ENCODE results near the gene RNU6-9.

Gene RNU6-9

GRCh38 chr19:881385-882071, 11.8 kb upstream of the RNU6-9 start:
- TF ChIP-seq CTCF (IDR thresholded peaks at IDR 0.05; ENCODE audit: insufficient read depth, low read length, poor library complexity, severe bottlenecking) = no peak
- no peak for DNase-seq (ENCODE audit: extremely low read depth, insufficient read length)
- no peaks in the 10 kb centered on the region for H3K27me3 ChIP-seq (replicated peaks; ENCODE audit: control insufficient read depth, insufficient read depth, low read length)
- H3K4me3 ChIP-seq (replicated peaks; ENCODE audit: low read depth, low read length) = no peak overlapping the region
- H3K36me3 ChIP-seq (ENCODE audit: control insufficient read depth, insufficient read depth, low read length) = peaks cover 27% of the 10 kb centered on the region

DNA sequence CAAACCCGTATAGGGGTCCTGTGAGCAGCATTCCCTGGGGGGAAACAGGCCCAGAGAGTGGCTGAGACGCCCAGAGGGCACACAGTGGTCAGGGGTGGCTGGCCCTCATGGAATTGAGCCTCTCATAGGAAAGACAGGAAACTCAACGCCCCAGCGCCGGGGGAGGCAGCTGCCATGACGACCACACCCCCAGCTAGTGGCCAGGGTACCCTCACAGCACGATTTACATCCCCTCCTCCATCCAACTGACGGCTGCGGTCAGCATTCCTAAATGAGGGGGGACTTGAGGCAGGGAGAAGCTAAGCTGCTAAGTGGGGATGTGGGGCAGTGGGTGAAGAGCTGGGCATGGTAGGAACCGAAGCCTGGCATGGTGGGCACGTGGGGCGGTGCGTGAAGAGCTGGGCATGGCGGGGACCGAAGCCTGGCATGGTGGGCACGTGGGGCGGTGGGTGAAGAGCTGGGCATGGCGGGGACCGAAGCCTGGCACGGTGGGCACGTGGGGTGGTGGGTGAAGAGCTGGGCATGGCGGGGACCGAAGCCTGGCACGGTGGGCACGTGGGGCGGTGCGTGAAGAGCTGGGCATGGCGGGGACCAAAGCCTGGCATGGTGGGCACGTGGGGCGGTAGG, 10.3 kb upstream of the RNU6-9 start:
- TF ChIP-seq CTCF (IDR thresholded peaks at IDR 0.05; ENCODE audit: insufficient read depth, low read length, poor library complexity, severe bottlenecking) = no peak
- DNase-seq (ENCODE audit: extremely low read depth, insufficient read length) = no peak
- Histone ChIP-seq H3K36me3 (ENCODE audit: control insufficient read depth, insufficient read depth, low read length) (peaks cover 27% of the 10 kb centered on the region), H3K27me3 (replicated peaks; ENCODE audit: control insufficient read depth, insufficient read depth, low read length) (no peaks in the 10 kb centered on the region), H3K4me3 (replicated peaks; ENCODE audit: low read depth, low read length) (no peak overlapping the region)

GRCh38 chr19:883661-884211, 9.5 kb upstream of the RNU6-9 start:
- Histone ChIP-seq H3K4me3 (replicated peaks; ENCODE audit: low read depth, low read length) (no peak overlapping the region), H3K36me3 (ENCODE audit: control insufficient read depth, insufficient read depth, low read length) (peaks cover 29% of the 10 kb centered on the region)
- DNase-seq (ENCODE audit: extremely low read depth, insufficient read length) = no peak

DNA sequence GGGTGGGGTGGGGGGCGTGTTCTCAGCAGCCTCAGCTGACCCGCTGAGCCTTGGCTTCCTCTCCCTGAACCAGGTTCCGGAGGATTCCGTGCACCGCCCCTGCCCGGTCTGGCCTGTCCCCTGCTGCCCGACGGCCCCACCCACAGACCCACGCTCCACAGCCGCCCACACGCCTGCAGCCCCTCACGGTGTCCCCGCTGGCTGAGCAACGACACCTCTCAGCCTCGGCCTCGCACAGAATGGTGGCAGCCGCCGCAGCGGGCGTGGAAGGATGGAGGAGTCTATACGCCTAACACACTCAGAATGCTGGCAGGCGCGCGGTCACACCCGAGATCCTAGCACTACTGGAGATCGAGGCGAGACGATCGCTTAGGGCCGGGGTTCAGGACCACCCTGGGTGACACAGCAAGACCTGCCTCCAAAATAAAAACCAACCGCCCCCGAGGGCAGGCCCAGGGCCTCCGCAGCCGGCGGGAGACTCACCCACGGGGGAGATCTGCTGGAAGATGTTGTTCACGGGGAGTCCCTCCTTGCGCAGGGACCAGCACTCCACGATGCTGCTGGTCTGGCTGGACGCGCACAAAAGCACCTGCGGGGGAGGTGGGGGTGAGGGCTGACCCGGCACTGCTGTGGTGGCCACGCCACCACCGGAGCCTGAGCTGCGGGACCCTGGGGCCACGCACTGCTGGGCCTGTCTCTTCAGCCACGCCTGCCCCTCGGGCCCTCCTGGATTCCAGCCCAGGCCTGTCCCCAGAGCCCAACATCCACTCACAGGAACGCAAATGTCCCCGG, 8.7 kb upstream of the RNU6-9 start:
- Histone ChIP-seq H3K27me3 (replicated peaks; ENCODE audit: control insufficient read depth, insufficient read depth, low read length) (no peaks in the 10 kb centered on the region), H3K36me3 (ENCODE audit: control insufficient read depth, insufficient read depth, low read length) (peaks cover 30% of the 10 kb centered on the region), H3K4me3 (replicated peaks; ENCODE audit: low read depth, low read length) (no peak overlapping the region)
- no peak for DNase-seq (ENCODE audit: extremely low read depth, insufficient read length)
- TF ChIP-seq CTCF (IDR thresholded peaks at IDR 0.05; ENCODE audit: insufficient read depth, low read length, poor library complexity, severe bottlenecking) = no peak

More at GRCh38 chr19:883661-884211, 9.5 kb upstream of the RNU6-9 start:
- TF ChIP-seq CTCF (IDR thresholded peaks at IDR 0.05; ENCODE audit: insufficient read depth, low read length, poor library complexity, severe bottlenecking) = no peak
- H3K27me3 ChIP-seq (replicated peaks; ENCODE audit: control insufficient read depth, insufficient read depth, low read length) = no peaks in the 10 kb centered on the region

DNA sequence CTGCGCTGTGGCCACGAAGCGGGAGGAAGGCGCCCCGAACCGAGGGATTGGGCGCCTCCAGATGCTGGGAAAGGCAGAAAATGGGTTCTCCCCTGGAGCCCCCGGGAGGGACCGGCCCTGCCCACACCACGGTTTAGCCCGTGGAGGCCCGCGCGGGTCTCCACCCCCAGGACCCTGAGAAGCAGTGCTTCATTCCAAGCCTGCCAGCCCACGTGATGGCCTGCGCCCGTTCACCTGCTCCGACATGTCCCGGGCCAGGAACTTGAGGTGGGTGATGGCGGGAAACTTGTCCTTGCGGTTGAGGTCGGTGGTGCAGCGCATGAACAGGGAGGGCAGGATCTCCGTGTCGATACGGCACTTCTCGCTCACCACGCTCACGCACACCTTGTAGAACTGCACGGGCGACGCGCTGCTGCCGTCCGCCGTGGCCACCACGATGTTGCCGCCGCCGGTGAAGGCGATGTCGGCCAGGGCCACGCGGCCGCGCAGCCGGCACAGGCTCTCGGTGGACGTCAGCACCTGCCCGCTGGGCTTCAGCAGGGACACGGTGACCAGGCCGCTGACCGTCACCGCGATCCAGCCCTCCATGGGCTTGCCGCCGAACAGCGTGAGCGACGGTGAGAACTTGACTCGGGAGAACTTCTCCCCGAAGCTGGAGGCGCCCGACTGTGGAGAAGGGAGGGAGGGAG, 7.6 kb upstream of the RNU6-9 start:
- no peaks in the 10 kb centered on the region for H3K27me3 ChIP-seq (replicated peaks; ENCODE audit: control insufficient read depth, insufficient read depth, low read length)
- no peak for TF ChIP-seq CTCF (IDR thresholded peaks at IDR 0.05; ENCODE audit: insufficient read depth, low read length, poor library complexity, severe bottlenecking)
- no peak overlapping the region for H3K4me3 ChIP-seq (replicated peaks; ENCODE audit: low read depth, low read length)
- DNase-seq (ENCODE audit: extremely low read depth, insufficient read length) = no peak
- peaks cover 35% of the 10 kb centered on the region for H3K36me3 ChIP-seq (ENCODE audit: control insufficient read depth, insufficient read depth, low read length)

Measured in GM06990 (cell line).